CD4-positive, alpha-beta T cell treated with Interleukin-2 at 100 ng/mL for 4 hours (primary cell): ENCODE data around the gene CACYBP.
A peak's percentile ranks its signal among the peaks of the same experiment; 100 is the strongest.
"Not testable (repeated sequence)": the region's sequence is repeated elsewhere in the genome, so short reads cannot be mapped to it uniquely, and the experiment has no call there.

Experiments
- DNase-seq: peaks from one replicate; pipeline ENCODE4 v3.0.0-alpha.2; 2020; ENCODE audit warnings: low spot score

Gene CACYBP

DNA sequence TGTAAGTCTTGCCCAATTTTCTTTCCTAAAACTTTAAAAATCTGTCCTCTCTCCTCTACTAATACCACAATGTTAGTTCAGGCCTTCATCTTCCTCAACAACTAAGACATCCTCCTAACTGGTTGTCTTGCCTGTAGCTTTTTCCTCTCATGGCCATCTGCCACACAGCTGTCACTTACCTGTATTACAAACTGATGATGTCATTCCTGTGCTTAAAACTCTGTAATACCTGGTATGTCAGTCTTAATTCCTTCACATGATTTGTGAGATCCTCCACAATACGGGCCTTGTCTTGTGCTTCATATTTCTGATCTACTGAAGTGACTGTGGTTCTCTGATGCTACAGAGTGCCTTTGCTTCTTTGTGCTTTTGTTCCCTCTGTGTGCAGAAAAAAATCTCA lies 13.7 kb downstream of the CACYBP start:
- DNase-seq = no peak

DNA sequence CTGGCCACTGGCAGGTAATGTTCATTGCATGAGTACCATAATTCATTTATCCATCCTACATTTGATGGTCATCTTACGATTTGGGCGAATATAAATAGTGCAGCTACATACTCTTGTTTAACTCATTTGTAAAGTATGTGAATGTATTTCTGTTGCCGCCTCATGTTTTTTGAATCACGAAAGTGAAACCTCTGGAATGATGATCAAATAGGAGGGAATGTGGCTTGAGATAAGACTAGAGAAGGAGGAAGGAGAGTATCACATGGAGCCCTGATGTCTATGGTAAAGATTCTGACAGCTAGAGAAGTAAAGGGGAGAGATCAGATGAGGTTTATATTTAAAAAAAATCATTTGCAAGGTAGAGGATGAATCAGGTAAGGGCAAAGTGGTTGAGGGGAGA lies 15.5 kb downstream of the CACYBP start:
- DNase-seq = no peak

DNA sequence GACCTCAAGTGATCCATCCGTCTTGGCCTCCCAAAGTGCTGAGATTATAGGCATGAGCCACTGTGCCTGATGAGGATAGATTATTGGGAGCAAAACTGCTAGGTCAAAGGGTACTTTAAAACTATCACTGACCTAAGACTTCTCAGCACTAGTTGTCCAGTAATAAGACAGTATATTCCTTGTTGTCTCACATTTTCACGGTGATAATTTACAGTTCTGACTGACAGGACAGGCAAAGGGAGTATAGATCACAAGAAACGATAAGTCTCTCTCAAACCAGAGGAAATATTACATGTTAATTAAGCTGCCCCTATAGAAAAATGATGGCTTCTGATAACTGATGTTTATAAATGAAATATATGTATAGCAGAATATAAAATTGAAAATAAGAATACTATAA lies 19.8 kb downstream of the CACYBP start:
- no peak for DNase-seq

DNA sequence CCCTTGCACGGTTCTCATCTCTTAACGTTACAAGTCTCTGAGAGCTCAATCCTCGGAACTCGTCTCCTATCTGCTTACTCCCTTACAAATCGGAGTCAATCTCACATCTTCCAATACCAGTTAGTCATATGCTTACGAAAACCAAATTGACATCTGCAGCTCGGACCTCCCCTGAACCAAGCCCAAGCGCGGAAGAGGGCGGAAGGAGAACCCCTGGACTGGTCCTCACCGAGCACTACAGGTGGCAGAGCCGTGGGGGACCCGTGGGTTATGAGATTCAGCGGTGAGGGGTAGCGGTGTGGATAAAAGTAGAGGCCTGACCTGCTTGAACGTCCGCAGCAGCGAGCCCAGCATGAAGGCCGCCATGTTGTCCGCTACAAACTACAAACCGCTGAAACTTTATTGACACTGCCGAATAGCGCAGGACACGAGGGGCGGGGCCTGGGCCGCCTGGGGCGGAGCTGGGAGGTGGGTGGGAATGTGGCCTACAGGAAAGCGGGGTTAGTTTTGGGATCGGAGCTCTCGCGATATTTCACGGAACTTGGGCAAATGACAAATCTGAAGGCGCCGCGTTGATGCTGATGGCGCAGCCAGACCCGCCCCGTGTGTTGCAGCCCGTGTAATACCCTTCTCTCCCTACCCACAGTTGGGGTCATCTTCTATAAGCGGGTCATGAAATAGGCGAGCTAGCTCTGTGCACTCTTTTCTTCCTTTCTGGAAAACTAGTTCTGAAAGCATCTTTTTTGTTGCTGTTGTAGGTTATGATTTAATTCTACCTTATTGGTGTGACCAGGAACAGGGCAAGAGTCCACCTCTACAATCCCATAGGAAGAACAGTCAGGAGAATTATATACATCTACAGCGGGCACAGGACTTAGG lies 23.5 kb downstream of the CACYBP start, which contains the start of gene MRPS14:
MRPS14 (minus strand) TSS at position 383 of the 879 bp plus-strand sequence; CDS start at position 366, 17 bp downstream.
- peak; percentile 99 for DNase-seq

DNA sequence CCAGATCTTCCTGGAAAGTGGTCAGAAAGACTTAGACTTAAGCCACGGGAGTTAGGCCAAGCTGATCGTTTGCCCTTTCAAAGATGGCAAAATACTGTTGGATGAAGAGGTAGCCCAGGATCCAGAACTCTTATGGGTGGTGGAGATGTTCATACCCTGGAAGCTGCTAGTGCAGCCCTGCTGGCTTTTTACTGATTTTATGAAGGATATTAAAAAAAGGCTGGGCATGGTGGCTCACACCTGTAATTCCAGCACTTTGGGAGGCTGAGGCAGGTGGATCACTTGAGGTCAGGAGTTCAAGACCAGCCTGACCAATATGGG lies 24.1 kb downstream of the CACYBP start:
- DNase-seq = not testable (repeated sequence)

DNA sequence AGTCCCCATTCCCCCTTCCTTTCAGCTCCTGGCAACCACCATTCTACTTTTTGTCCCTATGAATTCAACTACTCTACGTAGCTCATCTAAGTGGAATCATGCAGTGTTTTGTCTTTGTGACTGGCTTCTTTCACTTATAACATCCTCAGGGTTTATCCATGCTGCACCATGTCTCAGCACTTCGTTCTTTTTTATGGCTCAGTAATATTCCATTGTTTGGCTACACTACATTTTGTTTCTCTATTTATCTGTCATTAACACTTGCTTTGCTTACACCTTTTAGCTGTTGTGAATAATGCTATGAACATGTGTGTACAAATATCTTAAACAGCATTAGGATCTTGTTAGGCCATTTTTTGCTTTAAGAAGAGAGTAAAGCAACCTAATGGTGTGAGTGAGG lies 25.0 kb downstream of the CACYBP start:
- DNase-seq = no peak

DNA sequence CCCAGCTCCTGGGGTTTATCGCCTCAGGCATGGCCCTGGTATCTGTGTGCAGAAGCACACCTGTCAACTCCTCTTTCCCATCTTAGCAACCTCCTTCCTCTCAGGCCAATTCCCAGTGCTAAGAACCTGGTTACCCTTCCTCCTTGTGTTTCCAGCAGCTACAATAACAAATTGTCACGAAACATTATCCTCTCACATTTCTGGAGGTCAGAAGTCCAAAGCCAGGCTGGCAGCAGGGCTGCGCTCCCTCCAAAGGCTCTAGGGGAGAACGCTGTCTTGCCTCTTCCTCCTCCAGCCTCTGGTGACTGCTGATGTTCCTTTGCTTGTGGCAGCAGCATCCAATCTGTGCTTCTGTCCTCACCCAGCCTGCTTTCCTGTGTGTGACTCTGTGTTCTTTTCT lies 34.2 kb downstream of the CACYBP start:
- no peak for DNase-seq

DNA sequence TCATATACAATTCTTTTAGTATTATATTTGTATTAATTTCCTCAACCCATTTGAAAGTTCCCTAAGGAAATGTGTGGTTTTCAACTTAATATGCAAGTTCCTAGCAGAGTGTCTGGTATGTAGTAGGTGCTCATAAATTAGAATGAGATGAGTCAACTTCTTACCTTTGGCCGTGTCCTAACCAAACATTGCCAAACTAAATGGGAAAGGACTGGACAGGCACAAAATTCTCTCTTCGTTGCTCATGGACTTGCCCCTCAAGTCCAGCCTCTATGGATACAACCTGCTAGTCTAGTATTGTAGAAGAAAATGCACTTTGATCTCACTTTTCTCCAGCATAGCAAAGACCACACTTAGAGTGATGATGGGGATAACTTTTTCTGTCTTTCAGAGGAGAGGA lies 35.0 kb downstream of the CACYBP start:
- DNase-seq = no peak

DNA sequence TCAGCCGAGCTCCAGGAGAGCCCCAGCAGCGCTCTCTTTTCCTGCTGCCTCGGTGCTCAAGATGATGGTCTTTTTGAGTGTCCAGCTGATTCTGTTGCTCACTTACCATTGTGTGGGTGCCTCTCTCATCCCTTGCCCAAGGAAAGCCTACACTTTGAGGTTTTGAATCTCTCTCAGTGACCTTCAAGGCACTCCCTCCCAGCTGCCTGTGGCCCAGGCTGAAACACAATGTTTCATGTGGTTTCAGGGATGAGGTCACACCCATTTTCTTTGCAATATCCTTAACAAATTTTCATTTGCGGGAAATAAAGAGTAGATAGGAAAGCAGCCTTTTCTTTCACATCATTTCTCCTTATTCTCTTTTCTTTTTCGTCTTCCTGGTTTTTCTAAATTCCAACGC lies 36.1 kb downstream of the CACYBP start:
- DNase-seq = no peak

DNA sequence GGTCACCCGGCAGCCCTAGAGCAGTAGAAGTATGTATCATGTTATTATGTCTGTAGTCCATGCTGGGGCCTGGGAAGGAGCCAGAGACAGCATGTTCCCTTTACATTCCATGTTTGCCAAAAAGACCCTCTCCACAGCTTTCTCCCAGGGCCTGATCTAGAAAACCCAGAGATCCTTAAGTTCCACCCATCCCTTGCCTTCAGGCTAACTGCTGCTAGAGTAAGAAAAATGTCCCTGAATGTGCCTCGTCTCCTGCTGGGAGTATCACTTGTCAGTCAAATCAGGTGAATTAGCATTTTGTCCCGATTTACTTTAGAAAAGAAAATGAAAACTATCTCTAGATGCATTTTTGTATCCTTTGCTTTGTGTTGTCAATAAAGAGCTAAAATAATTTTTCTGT lies 36.7 kb downstream of the CACYBP start:
- no peak for DNase-seq

DNA sequence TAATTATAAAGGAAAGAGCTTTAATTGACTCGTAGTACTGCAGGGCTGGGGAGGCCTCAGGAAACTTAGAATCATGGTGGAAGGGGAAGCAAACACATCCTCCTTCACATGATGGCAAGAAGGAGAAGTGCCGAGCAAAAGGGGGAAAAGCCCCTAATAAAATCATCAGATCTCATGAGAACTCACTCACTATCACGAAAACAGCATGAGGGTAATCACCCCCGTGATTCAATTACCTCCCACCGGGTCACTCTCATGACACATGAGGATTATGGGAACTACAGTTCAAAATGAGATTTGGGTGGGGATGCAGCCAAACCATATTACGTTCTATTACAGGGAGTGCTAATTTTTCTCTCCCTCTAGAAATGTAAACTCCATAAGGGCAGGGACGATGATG lies 37.7 kb downstream of the CACYBP start:
- DNase-seq = no peak

DNA sequence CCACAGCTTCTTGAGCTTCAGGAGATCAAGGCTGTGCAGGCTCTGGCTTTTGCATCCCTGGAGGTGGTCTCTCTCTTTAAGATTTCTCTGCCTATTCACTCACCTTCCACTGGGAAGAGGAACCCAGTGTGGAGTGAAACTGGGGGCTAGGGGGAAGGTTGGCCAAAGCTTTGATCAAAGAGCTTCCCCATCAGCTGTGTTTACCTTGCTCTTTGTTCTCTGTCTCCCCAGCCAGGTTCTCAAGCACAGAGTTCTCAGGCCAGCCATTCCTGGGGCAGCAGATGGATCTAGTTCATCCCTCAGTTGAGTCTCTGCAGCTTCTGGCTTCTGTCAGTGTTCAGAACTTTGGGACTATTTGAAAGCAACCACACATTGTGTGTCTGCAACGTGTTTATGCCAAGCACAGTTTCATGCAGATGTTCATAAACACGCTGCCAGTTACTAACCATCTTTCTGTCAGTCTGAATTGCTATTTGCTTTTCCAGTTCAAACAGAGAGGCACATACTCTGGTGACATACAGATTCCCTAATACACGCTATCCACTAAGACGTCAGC lies 40.7 kb downstream of the CACYBP start:
- DNase-seq = no peak

DNA sequence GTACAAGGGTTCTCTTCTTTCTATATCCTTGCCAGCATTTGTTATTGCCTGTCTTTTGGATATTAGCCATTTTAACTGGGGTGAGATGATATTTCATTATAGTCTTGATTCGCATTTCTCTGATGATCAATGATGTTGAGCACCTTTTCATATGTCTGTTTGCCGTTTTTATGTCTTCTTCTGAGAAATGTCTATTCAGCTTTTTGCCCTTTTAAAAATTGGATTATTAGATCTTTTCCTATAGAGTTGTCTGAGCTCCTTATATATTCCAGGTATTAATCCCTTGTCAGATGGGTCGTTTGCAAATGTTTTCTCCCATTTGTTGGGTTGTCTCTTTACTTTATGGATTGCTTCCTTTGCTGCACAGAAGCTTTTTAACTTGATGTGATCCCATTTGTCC lies 42.9 kb downstream of the CACYBP start:
- DNase-seq = no peak

DNA sequence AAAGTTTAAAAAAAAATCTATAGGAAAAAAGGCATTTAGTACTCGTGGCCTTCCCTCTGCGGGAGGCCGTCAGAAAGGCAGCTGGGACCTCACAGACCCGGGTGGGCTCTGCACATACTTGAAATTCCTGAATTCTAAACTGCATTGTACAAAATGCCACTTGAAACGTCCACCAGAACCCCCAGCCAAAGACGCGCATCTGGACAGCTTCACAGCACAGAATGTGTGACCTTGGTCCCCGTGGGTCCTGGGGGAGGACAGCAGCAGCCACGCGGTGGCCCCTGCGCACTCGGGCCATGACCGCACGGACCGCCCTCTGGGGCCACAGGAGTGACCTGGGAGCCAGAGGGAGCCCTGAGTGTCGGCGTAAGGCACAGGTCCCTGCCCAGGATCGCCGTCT lies 44.1 kb downstream of the CACYBP start:
- DNase-seq = no peak

DNA sequence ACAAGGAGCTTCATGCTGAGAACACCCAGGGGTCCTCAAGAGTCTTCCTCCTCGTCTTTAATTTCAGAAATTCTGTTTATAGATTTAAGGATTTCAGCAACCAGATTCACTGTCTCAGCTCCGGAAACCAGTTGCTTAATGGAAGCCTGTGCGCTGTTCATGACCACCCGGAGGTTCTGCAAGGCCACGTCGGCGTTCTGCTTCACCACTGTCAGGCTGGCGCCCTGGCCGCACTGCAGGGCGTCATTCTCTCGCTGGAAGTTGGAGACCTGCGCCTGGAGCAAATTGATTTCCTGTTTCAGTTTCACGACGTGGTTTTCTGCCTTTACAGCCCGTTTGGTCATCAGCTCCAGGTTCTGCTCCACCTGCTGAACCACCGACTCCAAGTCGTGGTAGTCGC lies 44.8 kb downstream of the CACYBP start:
- DNase-seq = not testable (repeated sequence)

DNA sequence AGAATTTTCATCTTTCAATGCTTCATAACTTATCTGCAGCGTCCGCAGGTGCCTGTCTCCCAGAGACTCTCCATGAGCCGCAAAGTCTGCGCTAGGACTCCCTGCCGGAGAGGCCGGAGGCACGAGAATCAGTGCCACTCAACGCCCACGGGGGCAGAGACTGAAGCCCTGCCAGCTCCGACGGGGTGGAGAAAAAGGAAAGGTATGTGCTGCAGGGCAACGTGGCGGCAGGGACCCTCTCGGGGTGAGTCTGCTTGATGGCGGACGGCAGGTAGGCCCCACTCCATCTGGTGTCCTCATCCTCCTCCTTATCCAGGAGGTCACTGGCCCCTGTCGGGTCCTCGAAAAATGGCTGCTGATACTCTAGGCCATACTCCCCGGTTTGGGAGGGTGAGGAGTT lies 45.4 kb downstream of the CACYBP start:
- DNase-seq = no peak

DNA sequence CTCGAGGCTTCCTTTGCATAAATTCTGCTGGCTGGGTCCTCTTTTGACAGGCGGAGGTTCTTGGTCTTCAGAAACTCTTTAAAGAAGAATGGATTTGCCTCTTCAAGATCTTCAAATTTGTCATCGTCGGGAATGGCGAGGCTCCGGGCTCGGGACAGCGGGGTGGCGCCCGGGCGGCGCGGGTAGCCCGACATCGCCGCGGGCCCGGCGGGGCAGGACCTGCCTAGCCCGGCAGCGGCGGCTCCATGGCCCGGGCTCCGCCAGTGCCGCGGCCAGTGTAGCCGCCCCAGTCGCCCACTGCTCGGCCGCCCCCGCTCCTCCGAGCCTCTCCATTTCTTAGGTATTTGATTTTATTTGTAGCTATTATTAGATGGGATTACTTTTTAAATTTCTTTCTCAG lies 45.8 kb downstream of the CACYBP start:
- DNase-seq = no peak

DNA sequence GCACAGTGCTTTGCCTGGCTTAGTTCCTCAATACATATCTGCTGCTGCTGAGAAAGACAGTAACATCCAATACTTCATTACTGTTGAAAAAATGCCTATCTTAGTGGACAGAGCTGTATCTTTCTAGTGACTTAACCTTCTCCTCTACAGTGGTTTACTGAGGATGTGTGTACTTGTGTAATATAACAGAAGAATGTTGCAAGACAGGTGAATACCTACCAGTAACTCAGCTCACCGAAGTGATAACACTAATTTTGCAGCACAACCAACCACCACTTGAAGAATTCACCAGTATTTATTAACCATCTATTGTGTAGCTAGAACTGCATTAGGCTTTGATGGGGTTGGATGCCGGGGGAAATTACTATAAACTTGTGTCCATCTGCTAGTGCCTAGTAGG lies 51.2 kb downstream of the CACYBP start:
- DNase-seq = no peak

DNA sequence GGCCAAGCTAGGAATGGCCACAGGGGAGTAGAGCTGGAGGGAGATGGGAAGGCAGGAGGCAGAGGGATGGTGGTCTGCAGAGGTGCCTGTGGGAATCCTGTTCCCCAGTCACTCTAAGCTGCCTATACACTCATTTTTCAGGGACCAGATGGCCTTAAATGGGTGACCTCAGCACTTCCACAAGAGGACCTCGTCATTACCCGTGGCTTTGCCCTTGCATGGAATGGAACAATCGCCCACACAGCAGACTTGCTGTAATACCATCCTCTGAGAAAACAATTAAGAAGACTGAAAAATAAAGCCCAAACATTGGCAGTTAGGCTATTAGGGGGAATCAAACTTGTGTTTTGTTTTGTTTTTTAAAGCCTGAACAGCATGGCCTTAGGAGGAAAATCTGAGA lies 55.0 kb downstream of the CACYBP start:
- no peak for DNase-seq
